ENCODE results near the gene SND1.

The SND1 gene

GRCh38 chr7:127946111-127946510, 294.1 kb downstream of the SND1 start:
- Histone ChIP-seq H3K4me3 (ENCODE audit: low read length) (no peak overlapping the region), H3K9me3 (replicated peaks; ENCODE audit: insufficient read depth, low read length) (no peaks in the 10 kb centered on the region), H3K79me2 (ENCODE audit: low read length) (peaks cover 89% of the 10 kb centered on the region), H3K36me3 (replicated peaks; ENCODE audit: insufficient read depth, low read length) (peaks cover 18% of the 10 kb centered on the region; the same call in 1 of the 2 replicates), H3K4me2 (ENCODE audit: low read depth, low read length) (peak overlapping the region; percentile 37; the same call in 1 of the 2 replicates), H3K4me1 (ENCODE audit: low read length) (peaks cover 46% of the 10 kb centered on the region), H3K9me2 (replicated peaks; ENCODE audit: insufficient read depth, low read length) (no peaks in the 10 kb centered on the region), H3F3A (ENCODE audit: insufficient read depth, low read length) (0 out of 2 replicates have a peak, but pooled peaks cover 10% of the 10 kb centered on the region), H2AFZ (ENCODE audit: low read length) (no peak overlapping the region), H3K27me3 (replicated peaks; ENCODE audit: insufficient read depth, low read length) (no peaks in the 10 kb centered on the region), H3K27ac (ENCODE audit: low read length) (peak overlapping the region; percentile 10; the same call in 1 of the 2 replicates), H4K20me1 (ENCODE audit: insufficient read depth, low read length) (no peaks in the 10 kb centered on the region), H3K9ac (ENCODE audit: low read length) (no peak overlapping the region)
- DNase-seq = no peak
- no peak for TF ChIP-seq EZH2 (optimal IDR thresholded peaks at IDR 0.05; ENCODE audit: low read depth, low read length)
- TF ChIP-seq CTCF (IDR thresholded peaks at IDR 0.05; ENCODE audit: low read length) = no peak
- no peak for TF ChIP-seq EZH2phosphoT487 (IDR thresholded peaks at IDR 0.05; ENCODE audit: low read length)

- no peaks in the 10 kb centered on the region for H3K9me3 ChIP-seq (replicated peaks; ENCODE audit: insufficient read depth, low read length)
- no peak overlapping the region for H3K4me3 ChIP-seq (ENCODE audit: low read length)
- H3K4me2 ChIP-seq (ENCODE audit: low read depth, low read length) = peak overlapping the region; percentile 37
- no peak overlapping the region for H2AFZ ChIP-seq (ENCODE audit: low read length)
- H3K27ac ChIP-seq (ENCODE audit: low read length) = no peak overlapping the region
- TF ChIP-seq CTCF (IDR thresholded peaks at IDR 0.05; ENCODE audit: low read length) = no peak
- no peak for TF ChIP-seq EZH2 (optimal IDR thresholded peaks at IDR 0.05; ENCODE audit: low read depth, low read length)
- no peak for TF ChIP-seq EZH2phosphoT487 (IDR thresholded peaks at IDR 0.05; ENCODE audit: low read length)
- peaks cover 89% of the 10 kb centered on the region for H3K79me2 ChIP-seq (ENCODE audit: low read length)
- H3F3A ChIP-seq (ENCODE audit: insufficient read depth, low read length) = 0 out of 2 replicates have a peak, but pooled peaks cover 10% of the 10 kb centered on the region
- H3K4me1 ChIP-seq (ENCODE audit: low read length) = peaks cover 46% of the 10 kb centered on the region
- H3K9me2 ChIP-seq (replicated peaks; ENCODE audit: insufficient read depth, low read length) = no peaks in the 10 kb centered on the region
- no peaks in the 10 kb centered on the region for H4K20me1 ChIP-seq (ENCODE audit: insufficient read depth, low read length)
- H3K27me3 ChIP-seq (replicated peaks; ENCODE audit: insufficient read depth, low read length) = no peaks in the 10 kb centered on the region
- peaks cover 18% of the 10 kb centered on the region; the same call in 1 of the 2 replicates for H3K36me3 ChIP-seq (replicated peaks; ENCODE audit: insufficient read depth, low read length)
- no peak overlapping the region for H3K9ac ChIP-seq (ENCODE audit: low read length)
- no peak for DNase-seq
Observed at GRCh38 chr7:127946847-127947246, 294.9 kb downstream of the SND1 start.

- Histone ChIP-seq H3K9me2 (replicated peaks; ENCODE audit: insufficient read depth, low read length) (no peaks in the 10 kb centered on the region), H3K27me3 (replicated peaks; ENCODE audit: insufficient read depth, low read length) (no peaks in the 10 kb centered on the region), H3K4me3 (ENCODE audit: low read length) (no peak overlapping the region), H3K4me2 (ENCODE audit: low read depth, low read length) (no peak overlapping the region), H3K9me3 (replicated peaks; ENCODE audit: insufficient read depth, low read length) (no peaks in the 10 kb centered on the region), H3F3A (ENCODE audit: insufficient read depth, low read length) (0 out of 2 replicates have a peak, but pooled peaks cover 10% of the 10 kb centered on the region), H3K36me3 (replicated peaks; ENCODE audit: insufficient read depth, low read length) (peaks cover 5% of the 10 kb centered on the region; the same call in 1 of the 2 replicates), H3K4me1 (ENCODE audit: low read length) (peaks cover 46% of the 10 kb centered on the region), H2AFZ (ENCODE audit: low read length) (no peak overlapping the region), H3K79me2 (ENCODE audit: low read length) (peaks cover 86% of the 10 kb centered on the region), H3K9ac (ENCODE audit: low read length) (no peak overlapping the region), H4K20me1 (ENCODE audit: insufficient read depth, low read length) (no peaks in the 10 kb centered on the region), H3K27ac (ENCODE audit: low read length) (no peak overlapping the region)
- no peak for TF ChIP-seq EZH2 (optimal IDR thresholded peaks at IDR 0.05; ENCODE audit: low read depth, low read length)
- no peak for TF ChIP-seq EZH2phosphoT487 (IDR thresholded peaks at IDR 0.05; ENCODE audit: low read length)
- no peak for TF ChIP-seq CTCF (IDR thresholded peaks at IDR 0.05; ENCODE audit: low read length)
- no peak for DNase-seq
Observed at GRCh38 chr7:127948312-127948711, 296.3 kb downstream of the SND1 start.

Data from MM.1S (cell line).